GM18519 (cell line): ENCODE measurements around the gene LSM12.
A peak's percentile ranks its signal among the peaks of the same experiment; 100 is the strongest.
"Not testable (repeated sequence)": the region's sequence is repeated elsewhere in the genome, so short reads cannot be mapped to it uniquely, and the experiment has no call there.

Experiments
- ATAC-seq: cut with Tn5 transposase; IDR thresholded peaks from one replicate; pipeline ENCODE4 v1.9.1; 2021; ENCODE audit warnings: mild to moderate bottlenecking, moderate library complexity; ENCODE audit not compliant: unreplicated experiment, low FRiP score

The LSM12 gene

GRCh38 chr17:44076716-44077594 lies 10.5 kb upstream of the LSM12 start:
- ATAC-seq, result no peak

- ATAC-seq, result no peak
Measured at GRCh38 chr17:44075598-44076293, 9.3 kb upstream of the LSM12 start.

DNA sequence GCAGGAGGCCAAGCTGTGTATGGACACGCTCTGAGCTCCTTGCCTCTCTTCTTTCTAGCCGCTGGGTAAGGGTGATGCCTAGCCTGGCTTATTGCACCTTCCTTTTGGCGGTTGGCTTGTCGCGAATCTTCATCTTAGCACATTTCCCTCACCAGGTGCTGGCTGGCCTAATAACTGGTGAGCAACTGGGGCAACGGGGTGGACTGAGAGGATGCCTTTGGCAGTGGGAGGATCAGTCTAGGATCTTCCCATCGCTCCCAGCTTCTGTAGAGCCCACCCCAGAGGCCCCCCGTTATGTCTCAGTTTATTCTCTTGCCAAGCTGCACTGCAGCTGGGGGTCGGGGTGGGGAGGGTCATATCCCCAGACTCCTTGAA lies 8.4 kb upstream of the LSM12 start:
- no peak for ATAC-seq

GRCh38 chr17:44074231-44074910 lies 7.9 kb upstream of the LSM12 start:
- no peak for ATAC-seq

DNA sequence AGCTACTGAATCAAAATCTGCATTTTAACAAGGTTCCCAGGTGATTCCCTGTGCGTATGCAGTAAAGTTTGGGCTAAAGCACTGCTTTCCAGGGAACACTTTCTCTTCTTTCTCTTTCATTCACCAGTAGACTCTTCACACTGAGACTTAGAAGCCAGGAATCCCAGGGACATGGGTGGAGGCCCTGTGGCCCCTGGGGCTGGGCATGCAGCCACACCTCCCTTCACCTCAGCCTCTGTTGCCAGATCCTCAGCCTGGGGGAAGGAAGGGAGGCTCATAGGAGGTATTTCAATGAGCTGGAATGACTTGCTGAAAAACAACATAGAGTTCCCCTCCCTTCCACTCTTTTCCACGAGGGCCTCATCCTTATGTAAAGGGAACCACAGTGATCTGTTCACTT lies 5.3 kb upstream of the LSM12 start:
- no peak for ATAC-seq

- ATAC-seq, result no peak
Measured at GRCh38 chr17:44071198-44071520, 4.7 kb upstream of the LSM12 start.

DNA sequence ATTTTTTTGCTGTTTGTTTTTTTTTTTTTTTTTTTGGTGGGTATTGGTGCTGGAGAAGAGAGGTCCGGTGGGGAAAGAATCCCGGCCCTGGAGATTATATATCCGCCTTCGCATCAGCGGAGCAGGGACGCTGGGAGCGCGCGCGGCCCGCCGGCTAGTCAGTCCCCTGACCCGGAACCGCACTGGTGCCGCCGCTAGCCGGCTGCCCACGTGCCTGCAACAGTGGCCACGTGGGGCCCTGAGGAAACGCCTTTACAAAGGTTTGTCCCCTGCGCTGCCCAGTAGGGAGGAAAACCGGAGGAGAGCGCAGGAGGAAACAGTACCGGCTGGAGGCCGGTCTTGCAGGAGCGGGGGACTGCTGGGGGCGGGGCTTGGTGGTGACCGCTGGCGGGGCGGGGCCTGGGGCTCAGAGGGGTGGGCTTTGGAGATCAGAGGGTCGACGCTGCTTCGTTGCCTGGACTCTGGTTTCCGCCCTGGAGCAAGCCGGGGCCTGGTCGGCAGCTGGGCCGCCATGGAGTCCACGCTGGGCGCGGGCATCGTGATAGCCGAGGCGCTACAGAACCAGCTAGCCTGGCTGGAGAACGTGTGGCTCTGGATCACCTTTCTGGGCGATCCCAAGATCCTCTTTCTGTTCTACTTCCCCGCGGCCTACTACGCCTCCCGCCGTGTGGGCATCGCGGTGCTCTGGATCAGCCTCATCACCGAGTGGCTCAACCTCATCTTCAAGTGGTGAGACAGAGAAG lies 4.2 kb upstream of the LSM12 start, which contains the start of gene G6PC3:
G6PC3 (plus strand) TSS at position 281 of the 743 bp plus-strand sequence; CDS start at position 512, 231 bp downstream.
- peak; percentile 53 for ATAC-seq

DNA sequence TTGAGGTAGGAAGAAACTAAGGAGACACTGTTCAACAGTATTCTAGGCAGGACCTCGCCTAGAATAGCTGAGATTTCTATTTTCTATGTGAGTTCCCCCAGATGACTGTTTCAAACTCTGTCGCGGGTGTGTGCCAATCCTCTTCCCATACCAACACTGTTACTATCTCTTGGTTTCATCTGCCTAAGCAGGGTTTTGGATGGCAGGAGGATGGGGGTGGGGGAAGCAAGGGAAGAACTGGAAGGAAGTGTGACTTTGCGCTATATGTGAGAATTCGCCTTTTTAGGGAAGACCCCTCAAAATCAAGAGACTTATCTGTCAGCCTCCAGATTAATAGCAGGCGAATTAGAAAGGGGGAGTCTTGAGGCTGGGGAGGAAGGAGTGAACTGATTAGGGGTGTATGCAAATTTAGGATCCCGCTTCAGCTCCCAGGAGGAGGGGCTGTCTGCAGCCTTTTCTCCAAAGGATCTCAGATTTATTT lies 3.5 kb upstream of the LSM12 start:
- ATAC-seq, result no peak

DNA sequence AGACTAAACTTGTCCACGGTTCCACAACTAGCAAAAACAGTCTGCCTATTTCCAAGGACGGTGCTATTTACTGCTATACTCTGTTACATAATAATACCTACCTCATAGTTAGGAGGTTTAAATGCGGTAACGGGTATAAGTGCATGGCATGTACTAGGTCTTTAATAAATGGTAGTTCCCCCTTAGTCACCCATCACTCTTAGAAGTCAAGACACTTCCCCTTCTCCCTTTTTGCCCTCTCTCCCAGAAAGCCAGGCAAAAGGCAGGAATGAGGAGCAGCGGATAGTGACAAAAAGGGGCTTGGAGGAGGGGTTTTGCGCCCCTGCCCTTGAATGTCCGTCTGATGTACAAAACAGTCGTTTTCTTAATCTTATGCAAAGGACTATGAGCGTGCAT lies 1.1 kb upstream of the LSM12 start:
- no peak for ATAC-seq

- no peak for ATAC-seq
Measured at GRCh38 chr17:44065668-44066203, 735 bp downstream of the LSM12 start.

DNA sequence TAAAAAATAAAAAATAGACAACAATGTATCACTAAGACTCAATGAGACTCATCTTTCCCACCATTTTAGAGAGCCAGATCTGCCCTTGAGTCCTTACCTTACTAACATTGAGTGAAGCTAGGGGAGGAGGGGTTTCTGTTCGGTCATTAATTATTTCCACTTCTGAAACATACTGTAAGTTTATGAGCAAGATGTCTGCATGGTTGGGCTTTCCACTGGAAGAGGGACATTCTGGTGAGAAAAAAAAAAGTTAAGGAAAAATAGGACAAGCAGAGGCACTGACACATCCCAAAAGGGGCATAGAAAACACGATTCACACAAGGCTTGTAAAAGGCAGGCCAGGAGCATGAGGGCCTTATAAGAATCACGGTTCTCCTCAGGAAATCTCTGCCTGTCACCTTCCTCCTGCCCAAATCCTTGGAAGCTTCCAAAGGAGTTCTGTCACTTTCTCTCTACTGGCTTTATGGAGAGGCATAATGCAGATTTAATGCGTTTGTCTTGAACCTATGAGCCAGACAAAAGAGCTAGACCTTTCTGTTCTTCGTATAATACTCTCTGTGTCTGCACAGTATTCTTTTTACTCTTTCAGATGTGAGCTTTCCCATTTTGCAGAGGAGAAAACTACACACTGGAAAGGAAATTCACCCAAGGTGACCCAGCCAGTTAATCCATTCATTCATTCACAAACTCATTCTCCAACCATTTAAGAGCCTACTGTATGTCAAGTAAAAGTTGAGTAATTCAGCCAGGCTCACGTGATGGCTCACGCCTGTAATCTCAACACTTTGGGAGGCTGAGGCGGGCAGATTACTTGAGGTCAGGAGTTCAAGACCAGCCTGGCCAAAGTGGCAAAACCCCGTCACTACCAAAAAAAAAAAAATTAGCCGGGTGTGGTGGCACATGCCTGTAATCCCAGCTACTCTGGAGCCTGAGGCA lies 2.5 kb downstream of the LSM12 start:
- no peak for ATAC-seq

DNA sequence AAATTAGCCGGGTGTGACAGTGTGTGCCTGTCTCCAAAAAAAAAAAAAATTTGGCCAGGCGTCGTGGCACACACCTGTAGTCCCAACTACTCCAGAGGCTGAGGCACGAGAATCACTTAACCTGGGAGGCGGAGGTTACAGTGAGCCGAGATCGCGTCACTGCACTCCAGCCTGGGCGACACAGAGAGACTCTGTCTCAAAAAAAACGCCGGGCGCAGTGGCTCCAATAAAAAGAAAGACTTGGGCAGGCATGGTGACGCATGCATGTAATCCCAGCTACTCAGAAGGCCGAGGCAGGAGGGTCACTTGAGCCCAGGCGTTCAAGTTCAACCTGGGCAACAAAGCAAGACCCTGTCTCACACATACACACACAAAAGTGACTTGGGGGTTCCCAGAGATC lies 3.6 kb downstream of the LSM12 start:
- ATAC-seq, result no peak

GRCh38 chr17:44061446-44061845 lies 5.0 kb downstream of the LSM12 start:
- ATAC-seq, result no peak

DNA sequence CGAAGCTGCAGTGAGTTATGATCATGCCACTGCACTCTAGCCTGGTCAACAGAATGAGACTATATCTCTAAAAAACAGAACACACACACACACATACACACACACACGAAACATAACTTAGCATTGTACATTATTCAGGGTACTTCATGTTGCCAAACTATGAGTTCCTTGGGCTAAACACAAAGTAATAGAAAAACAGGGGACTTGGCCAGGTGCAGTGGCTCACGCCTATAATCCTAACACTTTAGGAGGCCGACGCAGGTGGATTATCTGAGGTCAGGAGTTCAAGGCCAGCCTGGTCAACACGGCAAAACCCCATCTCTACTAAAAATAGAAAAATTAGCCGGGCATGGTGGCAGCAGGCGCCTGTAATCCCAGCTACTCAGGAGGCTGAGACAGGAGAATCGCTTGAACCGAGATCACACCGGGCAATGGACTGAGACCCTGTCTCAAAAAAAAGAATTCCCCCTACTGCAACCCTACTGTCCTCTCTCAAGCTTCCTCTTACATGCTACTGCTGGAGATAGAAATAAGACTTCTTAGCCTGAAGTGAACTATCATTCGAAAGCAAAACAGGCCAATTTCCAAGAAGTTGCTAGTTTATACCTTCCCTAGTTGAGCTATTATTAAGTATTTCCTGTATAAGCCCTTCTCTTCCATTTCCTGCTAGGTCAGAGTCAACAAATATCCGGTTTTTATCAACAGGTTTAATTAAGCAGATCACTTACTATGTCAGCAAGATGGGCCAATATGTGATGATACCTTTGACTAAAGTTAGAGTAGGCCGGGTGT lies 7.2 kb downstream of the LSM12 start:
- no peak for ATAC-seq

DNA sequence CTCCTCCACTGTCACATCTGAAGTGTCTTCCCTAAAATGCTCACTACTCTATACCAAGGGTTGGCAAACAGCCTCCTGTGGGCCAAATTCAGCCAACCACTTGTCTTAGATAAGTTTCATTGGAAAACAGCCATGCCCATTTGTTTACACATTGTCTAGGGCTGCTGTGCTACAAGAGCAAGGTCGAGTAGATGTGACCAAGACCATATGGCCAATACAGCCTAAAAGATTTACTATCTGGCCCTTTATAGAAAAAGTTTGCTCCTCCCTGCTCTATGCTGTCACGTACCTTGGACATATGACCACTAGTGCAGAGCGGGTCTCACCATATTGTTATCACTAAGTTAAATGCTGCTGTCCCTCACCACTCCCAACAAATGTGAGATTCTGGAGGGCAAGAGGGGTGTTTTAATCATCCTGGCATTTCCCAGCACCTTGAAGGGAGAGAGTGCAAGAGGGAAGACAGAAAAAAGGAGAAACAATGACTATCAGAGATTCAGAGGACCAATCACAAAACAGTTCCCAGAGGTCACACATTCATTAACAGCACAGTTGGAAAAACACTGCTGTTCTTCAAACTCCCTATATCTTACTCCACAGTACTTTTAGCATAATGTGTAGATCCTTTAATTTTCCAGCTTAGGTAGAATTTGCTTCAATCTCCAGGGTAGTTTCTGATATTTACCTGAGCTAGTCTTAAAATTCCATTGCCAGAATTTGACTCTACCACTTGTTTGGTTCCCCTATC lies 13.2 kb downstream of the LSM12 start:
- ATAC-seq, result no peak

DNA sequence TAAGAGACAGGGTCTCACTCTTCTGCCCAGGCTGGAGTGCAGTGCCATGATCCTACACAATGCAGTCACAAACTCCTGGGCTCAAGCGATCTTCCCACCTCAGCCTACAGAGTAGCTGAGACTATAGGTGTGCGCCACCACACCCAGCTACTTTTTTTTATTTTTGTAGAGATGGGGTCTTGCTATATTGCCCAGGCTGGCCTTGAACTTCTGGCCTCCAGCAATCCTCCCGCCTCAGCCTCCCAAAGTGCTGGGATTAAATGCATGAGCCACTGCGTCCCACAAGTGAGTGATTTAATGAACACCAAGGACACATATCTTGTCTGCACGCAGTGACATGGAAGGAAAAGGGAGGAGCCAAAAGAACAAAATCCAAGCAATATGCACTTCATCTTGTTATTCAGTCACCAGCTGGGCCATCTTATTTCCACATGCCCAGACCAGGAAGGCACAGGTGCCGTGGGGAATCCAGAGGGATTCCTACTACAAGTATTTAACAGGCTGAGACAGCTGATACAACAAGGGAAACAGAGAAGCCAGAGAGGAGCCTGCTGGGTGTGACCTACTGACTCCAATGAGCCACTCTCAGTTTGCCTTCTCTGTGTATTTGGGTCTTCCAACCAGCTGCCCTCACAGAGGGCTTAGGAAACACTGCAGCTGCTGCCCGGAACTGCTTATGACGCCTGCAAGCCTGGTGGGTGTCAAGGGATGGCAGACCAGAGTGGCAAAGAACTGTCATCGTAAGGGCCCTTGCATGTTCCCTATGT lies 17.0 kb downstream of the LSM12 start:
- no peak for ATAC-seq

GRCh38 chr17:44046893-44047292 lies 19.6 kb downstream of the LSM12 start:
- not testable (repeated sequence) for ATAC-seq
